ENCODE measurements around the gene PDE4D.
"Not testable (repeated sequence)": the region's sequence is repeated elsewhere in the genome, so short reads cannot be mapped to it uniquely, and the experiment has no call there.

PDE4D gene

GRCh38 chr5:59496524-59497134 is 396.9 kb downstream of the PDE4D start:
- no peak for DNase-seq

GRCh38 chr5:59491945-59492344 is 401.6 kb downstream of the PDE4D start:
- no peak for DNase-seq

GRCh38 chr5:59489551-59489950 is 404.0 kb downstream of the PDE4D start:
- no peak for DNase-seq

- no peak for DNase-seq
Measured at GRCh38 chr5:59487772-59488729, 405.5 kb downstream of the PDE4D start.

GRCh38 chr5:59487068-59487686 is 406.3 kb downstream of the PDE4D start:
- DNase-seq, result no peak

GRCh38 chr5:59486508-59486907 is 407.0 kb downstream of the PDE4D start:
- DNase-seq, result no peak

- DNase-seq, result no peak
Measured at GRCh38 chr5:59485629-59486439, 407.7 kb downstream of the PDE4D start.

- DNase-seq, result no peak
Measured at GRCh38 chr5:59485107-59485506, 408.4 kb downstream of the PDE4D start.

- no peak for DNase-seq
Measured at GRCh38 chr5:59484618-59485017, 408.9 kb downstream of the PDE4D start.

- no peak for DNase-seq
Measured at GRCh38 chr5:59483971-59484472, 409.5 kb downstream of the PDE4D start.

GRCh38 chr5:59479086-59479485 is 414.4 kb downstream of the PDE4D start:
- DNase-seq, result no peak

GRCh38 chr5:59474324-59474723 is 419.2 kb downstream of the PDE4D start:
- DNase-seq, result no peak

GRCh38 chr5:59473611-59474010 is 419.9 kb downstream of the PDE4D start:
- no peak for DNase-seq

- DNase-seq, result no peak
Measured at GRCh38 chr5:59471463-59471862, 422.1 kb downstream of the PDE4D start.

GRCh38 chr5:59467969-59468368 is 425.6 kb downstream of the PDE4D start:
- DNase-seq, result no peak

- no peak for DNase-seq
Measured at GRCh38 chr5:59466271-59466670, 427.3 kb downstream of the PDE4D start.

GRCh38 chr5:59464969-59465368 is 428.6 kb downstream of the PDE4D start:
- no peak for DNase-seq

GRCh38 chr5:59463618-59464166 is 429.8 kb downstream of the PDE4D start:
- DNase-seq, result not testable (repeated sequence)

GRCh38 chr5:59462956-59463355 is 430.6 kb downstream of the PDE4D start:
- no peak for DNase-seq

GRCh38 chr5:59460368-59461153 is 433.0 kb downstream of the PDE4D start:
- DNase-seq, result no peak

- no peak for DNase-seq
Measured at GRCh38 chr5:59458966-59459729, 434.4 kb downstream of the PDE4D start.
